ENCODE data around the gene FCRL5. TPM values are rescaled to one million over a fixed set of nuclear protein-coding genes. Genes with fewer than 3 reads are reported as not detected.

Gene FCRL5
- total RNA-seq, 1 donor from 2014 or later = not detected

DNA sequence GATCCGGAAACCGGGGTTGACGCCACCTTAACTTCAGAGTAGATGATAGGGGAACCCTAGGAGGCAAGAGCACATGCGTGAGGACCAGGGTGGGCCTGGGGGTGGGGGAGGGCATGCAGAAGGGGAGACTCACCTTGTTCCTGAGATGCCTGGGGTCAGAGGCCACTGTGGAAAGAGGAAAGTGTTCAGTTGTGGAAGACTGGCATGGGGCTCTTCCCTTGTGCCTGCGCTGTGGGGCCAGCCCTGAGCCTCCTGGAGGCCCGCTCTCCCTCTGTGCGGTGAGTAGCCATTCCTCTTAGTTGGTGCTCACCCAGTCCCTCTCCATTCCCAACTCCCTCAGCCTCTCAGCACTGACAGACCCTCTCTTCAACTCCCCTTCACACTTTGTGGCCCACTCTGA lies 36.6 kb downstream of the FCRL5 start:
- Histone ChIP-seq H3K9ac (no peak overlapping the region), H3K79me2 (ENCODE audit: low read depth) (no peaks in the 10 kb centered on the region), H3K4me1 (no peaks in the 10 kb centered on the region), H3F3A (ENCODE audit: low read depth) (no peaks in the 10 kb centered on the region), H3K27me3 (no peaks in the 10 kb centered on the region), H3K36me3 (no peaks in the 10 kb centered on the region), H3K4me2 (no peak overlapping the region), H3K9me3 (ENCODE audit: low read depth) (no peaks in the 10 kb centered on the region), H3K4me3 (no peak overlapping the region), H2AFZ (replicated peaks) (no peak overlapping the region), H3K27ac (no peak overlapping the region), H4K20me1 (ENCODE audit: low read depth) (no peaks in the 10 kb centered on the region)
- DNase-seq (ENCODE audit: low spot score) = no peak
- H3K27me3 Mint-ChIP-seq (ENCODE audit: insufficient read depth, low read depth) = peaks cover 3% of the 10 kb centered on the region
- H3K4me3 Mint-ChIP-seq = no peak overlapping the region
- no peaks in the 10 kb centered on the region for H3K36me3 Mint-ChIP-seq
- H3K9me3 Mint-ChIP-seq = no peaks in the 10 kb centered on the region
- H3K27ac Mint-ChIP-seq = peak overlapping the region; percentile 72
- TF ChIP-seq, protein P1, sequence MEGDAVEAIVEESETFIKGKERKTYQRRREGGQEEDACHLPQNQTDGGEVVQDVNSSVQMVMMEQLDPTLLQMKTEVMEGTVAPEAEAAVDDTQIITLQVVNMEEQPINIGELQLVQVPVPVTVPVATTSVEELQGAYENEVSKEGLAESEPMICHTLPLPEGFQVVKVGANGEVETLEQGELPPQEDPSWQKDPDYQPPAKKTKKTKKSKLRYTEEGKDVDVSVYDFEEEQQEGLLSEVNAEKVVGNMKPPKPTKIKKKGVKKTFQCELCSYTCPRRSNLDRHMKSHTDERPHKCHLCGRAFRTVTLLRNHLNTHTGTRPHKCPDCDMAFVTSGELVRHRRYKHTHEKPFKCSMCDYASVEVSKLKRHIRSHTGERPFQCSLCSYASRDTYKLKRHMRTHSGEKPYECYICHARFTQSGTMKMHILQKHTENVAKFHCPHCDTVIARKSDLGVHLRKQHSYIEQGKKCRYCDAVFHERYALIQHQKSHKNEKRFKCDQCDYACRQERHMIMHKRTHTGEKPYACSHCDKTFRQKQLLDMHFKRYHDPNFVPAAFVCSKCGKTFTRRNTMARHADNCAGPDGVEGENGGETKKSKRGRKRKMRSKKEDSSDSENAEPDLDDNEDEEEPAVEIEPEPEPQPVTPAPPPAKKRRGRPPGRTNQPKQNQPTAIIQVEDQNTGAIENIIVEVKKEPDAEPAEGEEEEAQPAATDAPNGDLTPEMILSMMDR (IDR thresholded peaks at IDR 0.05) = no peak
- TF ChIP-seq EZH2phosphoT487 (IDR thresholded peaks at IDR 0.05) = no peak
- no peak for TF ChIP-seq EZH2 (IDR thresholded peaks at IDR 0.05)
- no peaks in the 10 kb centered on the region for H3K4me1 Mint-ChIP-seq

DNA sequence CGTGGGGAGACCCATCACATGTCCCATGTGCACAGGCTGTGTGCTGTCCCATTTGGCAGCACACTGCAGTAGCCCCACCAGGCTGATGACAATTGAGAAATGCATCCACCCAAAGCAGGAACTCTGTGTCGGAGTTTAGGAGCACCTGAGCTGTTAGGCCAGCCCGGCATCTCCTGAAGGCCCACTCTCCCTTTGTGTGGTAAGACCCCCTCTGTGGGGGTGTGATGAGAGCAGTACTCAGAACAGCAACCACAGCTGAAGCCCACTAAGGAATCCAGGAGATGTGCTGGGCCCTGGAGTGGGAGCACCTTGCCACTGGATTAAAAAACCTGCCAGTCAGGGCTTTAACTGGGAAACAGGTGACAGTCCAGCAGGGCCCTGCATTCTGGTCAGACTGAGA lies 37.2 kb downstream of the FCRL5 start:
- H3K4me3 Mint-ChIP-seq = no peak overlapping the region
- no peak overlapping the region for H2AFZ ChIP-seq (replicated peaks)
- TF ChIP-seq EZH2phosphoT487 (IDR thresholded peaks at IDR 0.05) (no peak), EZH2 (IDR thresholded peaks at IDR 0.05) (no peak)
- TF ChIP-seq, protein P1 (IDR thresholded peaks at IDR 0.05) = no peak

DNA sequence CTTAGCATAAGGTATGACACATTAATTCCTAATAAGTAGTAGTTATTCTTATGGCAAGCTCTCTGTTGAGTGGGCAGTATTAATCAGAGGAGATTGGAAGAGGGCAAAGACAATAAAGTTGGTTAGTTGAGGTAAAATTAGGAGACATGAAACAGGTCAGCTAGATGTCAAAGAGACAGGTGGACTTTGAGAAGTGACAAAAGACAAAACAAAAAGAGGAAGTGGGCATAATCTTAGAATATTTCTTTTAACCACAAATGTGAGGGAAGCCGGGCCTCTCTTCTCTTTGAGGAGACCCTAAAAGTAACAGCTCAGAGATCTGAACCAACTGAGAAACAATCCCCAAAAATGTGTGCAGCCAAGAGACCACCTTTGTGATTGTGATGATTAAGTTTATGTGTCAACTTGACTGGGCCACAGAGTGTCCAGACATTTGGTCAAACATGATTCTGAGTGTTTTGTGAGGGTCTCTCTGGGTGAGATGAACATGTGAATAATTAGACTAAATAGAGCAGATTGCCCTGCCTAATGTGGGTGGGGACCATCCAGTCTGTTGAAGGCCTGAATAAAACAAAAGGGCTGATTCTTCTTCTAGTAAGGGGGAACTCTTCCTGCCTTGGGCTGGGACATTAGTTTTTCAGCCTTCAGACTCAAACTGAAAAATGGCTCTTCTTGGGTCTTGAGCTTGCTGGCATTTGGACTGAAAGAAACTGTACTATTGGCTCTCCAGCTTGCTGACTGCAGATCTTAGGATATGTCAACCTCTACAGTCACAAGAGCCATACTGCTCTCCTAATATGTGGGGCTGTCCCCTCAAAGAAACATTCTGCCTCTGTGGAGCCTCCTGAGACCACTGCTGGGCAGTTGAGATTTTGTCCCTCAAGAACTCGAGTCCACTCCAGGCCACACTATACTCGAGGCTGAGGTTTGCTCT lies 40.0 kb downstream of the FCRL5 start:
- H3K9me3 Mint-ChIP-seq = no peaks in the 10 kb centered on the region
- no peaks in the 10 kb centered on the region for H3K27me3 ChIP-seq
- no peak overlapping the region for H3K4me2 ChIP-seq
- no peaks in the 10 kb centered on the region for H4K20me1 ChIP-seq (ENCODE audit: low read depth)
- no peak overlapping the region for H3K27ac ChIP-seq
- H3K9ac ChIP-seq = no peak overlapping the region
- no peaks in the 10 kb centered on the region for H3K36me3 Mint-ChIP-seq
- no peaks in the 10 kb centered on the region for H3K4me1 Mint-ChIP-seq
- H3K4me3 Mint-ChIP-seq = no peak overlapping the region
- H3K36me3 ChIP-seq = no peaks in the 10 kb centered on the region
- H3K4me1 ChIP-seq = no peaks in the 10 kb centered on the region
- TF ChIP-seq EZH2phosphoT487 (IDR thresholded peaks at IDR 0.05) (no peak), EZH2 (IDR thresholded peaks at IDR 0.05) (no peak)
- TF ChIP-seq, protein P1 (IDR thresholded peaks at IDR 0.05) = no peak
- H3K79me2 ChIP-seq (ENCODE audit: low read depth) = no peaks in the 10 kb centered on the region
- no peak for DNase-seq (ENCODE audit: low spot score)
- H3K27ac Mint-ChIP-seq = no peak overlapping the region
- H2AFZ ChIP-seq (replicated peaks) = no peak overlapping the region
- H3F3A ChIP-seq (ENCODE audit: low read depth) = no peaks in the 10 kb centered on the region
- H3K4me3 ChIP-seq = no peak overlapping the region
- H3K9me3 ChIP-seq (ENCODE audit: low read depth) = no peaks in the 10 kb centered on the region
- H3K27me3 Mint-ChIP-seq (ENCODE audit: insufficient read depth, low read depth) = peaks cover 2% of the 10 kb centered on the region

More for the DNA sequence above, 37.2 kb downstream of the FCRL5 start:
- no peaks in the 10 kb centered on the region for H3K79me2 ChIP-seq (ENCODE audit: low read depth)
- no peaks in the 10 kb centered on the region for H3K36me3 ChIP-seq
- no peak overlapping the region for H3K4me2 ChIP-seq
- Mint-ChIP-seq H3K4me1 (no peaks in the 10 kb centered on the region), H3K36me3 (no peaks in the 10 kb centered on the region), H3K27ac (no peak overlapping the region), H3K9me3 (no peaks in the 10 kb centered on the region), H3K27me3 (ENCODE audit: insufficient read depth, low read depth) (peaks cover 3% of the 10 kb centered on the region)
- H3F3A ChIP-seq (ENCODE audit: low read depth) = no peaks in the 10 kb centered on the region
- H3K27ac ChIP-seq = no peak overlapping the region
- H3K9ac ChIP-seq = no peak overlapping the region
- H3K9me3 ChIP-seq (ENCODE audit: low read depth) = no peaks in the 10 kb centered on the region
- H3K4me3 ChIP-seq = no peak overlapping the region
- H3K4me1 ChIP-seq = no peaks in the 10 kb centered on the region
- no peaks in the 10 kb centered on the region for H4K20me1 ChIP-seq (ENCODE audit: low read depth)
- no peaks in the 10 kb centered on the region for H3K27me3 ChIP-seq
- no peak for DNase-seq (ENCODE audit: low spot score)
